ENCODE results near the gene KRTAP5-7. TPM values are rescaled to one million over a fixed set of nuclear protein-coding genes. Genes with fewer than 3 reads are reported as not detected.

Gene KRTAP5-7
- total and polyA plus RNA-seq, 2 of the 8 experiments (the other 6 are each of a cell fraction or from before 2014, with no cell fraction given), result not detected

- no peak for TF ChIP-seq SRF (IDR thresholded peaks at IDR 0.05; ENCODE audit: low read depth, low read length)
- TF ChIP-seq NANOG (IDR thresholded peaks at IDR 0.05; ENCODE audit: insufficient read depth, low read depth, low read length, poor library complexity, severe bottlenecking), result no peak
- TF ChIP-seq KDM5A (IDR thresholded peaks at IDR 0.05; ENCODE audit: low read length), result no peak
- no peak for TF ChIP-seq CHD7 (IDR thresholded peaks at IDR 0.05; ENCODE audit: insufficient replicate concordance, low read length)
- no peak for TF ChIP-seq CHD2 (IDR thresholded peaks at IDR 0.05; ENCODE audit: low read length)
- TF ChIP-seq POLR2A (IDR thresholded peaks at IDR 0.05; ENCODE audit: control extremely low read depth in 1 of 2, low read depth in 2 of 2, low read length in 2 of 2), result no peak
These were observed 21.3 kb upstream of the KRTAP5-7 start (continued) for GRCh38 chr11:71505781-71506180.
